ENCODE measurements around the gene HOXA10. TPM values are rescaled to one million over a fixed set of nuclear protein-coding genes. Genes with fewer than 3 reads are reported as not detected.

HOXA10 gene
- total and polyA plus RNA-seq, 11 donors = 0.06 to 0.36 (median 0.18) TPM; not detected in 8

- H3K4me1 ChIP-seq = peaks cover 4 to 55% (median 33%) of the 10 kb centered on the region in 12 donors
- WGBS, 4 donors = 4 to 13% (median 10%) methylated on average over 22 to 24 of the region's 24 CpGs
These were observed 11.9 kb upstream of the HOXA10 start for GRCh38 chr7:27185854-27186667.

GRCh38 chr7:27185013-27185853 is 11.1 kb upstream of the HOXA10 start, which contains the start of gene HOXA11:
Gene HOXA11, minus strand, starts transcription at chr7:27185232. Its CDS starts 88 bp downstream, at chr7:27185144.
- Histone ChIP-seq H3K4me1 (peaks cover 4 to 55% (median 33%) of the 10 kb centered on the region in 12 donors), H3K9me3 (no peaks in the 10 kb centered on the region), H3K4me3 (peak within 1 kb of the TSS; percentile 19 to 58 (median 36)), H3K27ac (peak within 1 kb of the TSS in 1 of 12 donors; percentile 91), H3K27me3 (peaks cover 83 to 100% (median 100%) of the 10 kb centered on the region in 9 donors), H3K36me3 (no peaks in the 10 kb centered on the region)
- WGBS, 4 donors = 4 to 6% (median 5%) methylated on average over 30 to 43 of the region's 43 CpGs
- TF ChIP-seq CTCF (IDR thresholded peaks at IDR 0.05) (no peak), POLR2A (IDR thresholded peaks at IDR 0.05) (no peak)
- ATAC-seq (peak in 1 of 4 donors; percentile 11), DNase-seq (peak in 1 of 5 donors; percentile 55)
- intact Hi-C loops (cut with DNase I) = no loop called here

More at GRCh38 chr7:27185854-27186667, 11.9 kb upstream of the HOXA10 start:
- ATAC-seq (no peak), DNase-seq (no peak)
- TF ChIP-seq CTCF (IDR thresholded peaks at IDR 0.05) = no peak
- TF ChIP-seq POLR2A (IDR thresholded peaks at IDR 0.05) = no peak
- peaks cover 83 to 100% (median 100%) of the 10 kb centered on the region in 9 donors for H3K27me3 ChIP-seq
- intact Hi-C loops (cut with DNase I) = no loop called here
- H3K4me3 ChIP-seq = no peak overlapping the region
- no peaks in the 10 kb centered on the region for H3K9me3 ChIP-seq
- no peaks in the 10 kb centered on the region for H3K36me3 ChIP-seq
- peak overlapping the region in 1 of 12 donors; percentile 91 for H3K27ac ChIP-seq

GRCh38 chr7:27184337-27185012 is 10.4 kb upstream of the HOXA10 start:
- intact Hi-C loops (cut with DNase I) = no loop called here
- no peaks in the 10 kb centered on the region for H3K36me3 ChIP-seq
- no peak for TF ChIP-seq POLR2A (IDR thresholded peaks at IDR 0.05)
- TF ChIP-seq CTCF (IDR thresholded peaks at IDR 0.05) = no peak
- ATAC-seq = no peak
- peak overlapping the region in 1 of 12 donors; percentile 91 for H3K27ac ChIP-seq
- peak in 1 of 5 donors; percentile 68 for DNase-seq
- H3K27me3 ChIP-seq = peaks cover 84 to 100% (median 100%) of the 10 kb centered on the region in 9 donors
- peak overlapping the region; percentile 19 to 58 (median 36) for H3K4me3 ChIP-seq
- H3K4me1 ChIP-seq = peaks cover 4 to 59% (median 39%) of the 10 kb centered on the region in 12 donors
- 1 to 5% (median 3%) methylated on average over 34 to 72 of the region's 72 CpGs for WGBS, 4 donors
- no peaks in the 10 kb centered on the region for H3K9me3 ChIP-seq

Measured in heart left ventricle (tissue), 16 donors.